Nephron progenitor cell (in vitro differentiated cells): Measurements from ENCODE around the gene SCIN.
"Not testable (repeated sequence)": the region's sequence is repeated elsewhere in the genome, so short reads cannot be mapped to it uniquely, and the experiment has no call there.

Experiments used
- DNase-seq: peaks from one replicate; pipeline ENCODE4 v3.0.0; 2021
- H3K27ac Mint-ChIP-seq: 2 replicates; pipeline ENCODE4 v1.8.0; 2021; ENCODE audit warnings: mild to moderate bottlenecking, moderate library complexity, mixed read lengths
- H3K27me3 Mint-ChIP-seq: 2 replicates; pipeline ENCODE4 v1.8.0; 2021; ENCODE audit warnings: mild to moderate bottlenecking, low read depth, mixed read lengths; ENCODE audit not compliant: poor library complexity
- H3K36me3 Mint-ChIP-seq: 2 replicates; pipeline ENCODE4 v1.8.0; 2021; ENCODE audit warnings: low read depth, mixed read lengths
- H3K4me1 Mint-ChIP-seq: 2 replicates; pipeline ENCODE4 v1.8.0; 2021; ENCODE audit warnings: mixed read lengths
- H3K4me3 Mint-ChIP-seq: 2 replicates; pipeline ENCODE4 v1.8.0; 2021; ENCODE audit warnings: mild to moderate bottlenecking, moderate library complexity, mixed read lengths
- H3K9me3 Mint-ChIP-seq: 2 replicates; pipeline ENCODE4 v1.8.0; 2021; ENCODE audit warnings: mild to moderate bottlenecking, moderate library complexity, mixed read lengths
- CTCF ChIP-seq: fragments of 200-600 bp; sonication (generic); IDR thresholded peaks from 2 replicates; pipeline ENCODE4 v1.5.0; 2021; ENCODE audit warnings: antibody characterized with exemption

Gene SCIN

GRCh38 chr7:12642508-12642907 lies 72.0 kb downstream of the SCIN start:
- no peak for DNase-seq
- Mint-ChIP-seq H3K27ac (no peak overlapping the region), H3K36me3 (no peaks in the 10 kb centered on the region), H3K4me3 (no peak overlapping the region), H3K27me3 (no peaks in the 10 kb centered on the region), H3K4me1 (peaks cover 5% of the 10 kb centered on the region), H3K9me3 (no peaks in the 10 kb centered on the region)
- no peak for TF ChIP-seq CTCF

- no peak overlapping the region for H3K4me3 Mint-ChIP-seq
- no peaks in the 10 kb centered on the region for H3K36me3 Mint-ChIP-seq
Measured at GRCh38 chr7:12643001-12643643, 72.6 kb downstream of the SCIN start.

GRCh38 chr7:12643644-12644043 lies 73.1 kb downstream of the SCIN start:
- Mint-ChIP-seq H3K27me3 (no peaks in the 10 kb centered on the region), H3K27ac (no peak overlapping the region), H3K4me1 (peaks cover 5% of the 10 kb centered on the region), H3K4me3 (no peak overlapping the region), H3K9me3 (no peaks in the 10 kb centered on the region), H3K36me3 (no peaks in the 10 kb centered on the region)
- no peak for TF ChIP-seq CTCF
- DNase-seq: no peak

More at GRCh38 chr7:12643001-12643643, 72.6 kb downstream of the SCIN start:
- Mint-ChIP-seq H3K4me1 (peaks cover 5% of the 10 kb centered on the region), H3K9me3 (no peaks in the 10 kb centered on the region), H3K27me3 (no peaks in the 10 kb centered on the region), H3K27ac (no peak overlapping the region)
- no peak for TF ChIP-seq CTCF
- no peak for DNase-seq

GRCh38 chr7:12645212-12645611 lies 74.7 kb downstream of the SCIN start:
- not testable (repeated sequence) for H3K4me1 Mint-ChIP-seq, H3K27me3 Mint-ChIP-seq, H3K9me3 Mint-ChIP-seq, H3K27ac Mint-ChIP-seq, DNase-seq, H3K4me3 Mint-ChIP-seq, H3K36me3 Mint-ChIP-seq

- TF ChIP-seq CTCF: no peak
- no peak overlapping the region for H3K27ac Mint-ChIP-seq
- H3K4me1 Mint-ChIP-seq: no peaks in the 10 kb centered on the region
Measured at GRCh38 chr7:12646139-12646538, 75.6 kb downstream of the SCIN start.

GRCh38 chr7:12647364-12648219 lies 77.1 kb downstream of the SCIN start:
- Mint-ChIP-seq H3K4me3 (no peak overlapping the region), H3K27me3 (no peaks in the 10 kb centered on the region), H3K4me1 (no peaks in the 10 kb centered on the region), H3K27ac (no peak overlapping the region), H3K9me3 (no peaks in the 10 kb centered on the region), H3K36me3 (no peaks in the 10 kb centered on the region)
- no peak for TF ChIP-seq CTCF
- DNase-seq: no peak

More at GRCh38 chr7:12646139-12646538, 75.6 kb downstream of the SCIN start:
- DNase-seq: no peak
- no peak overlapping the region for H3K4me3 Mint-ChIP-seq
- H3K36me3 Mint-ChIP-seq: no peaks in the 10 kb centered on the region
- no peaks in the 10 kb centered on the region for H3K27me3 Mint-ChIP-seq
- H3K9me3 Mint-ChIP-seq: no peaks in the 10 kb centered on the region
